ENCODE data around the gene DHFR.

Gene DHFR

GRCh38 chr5:80577707-80578106, 77.1 kb downstream of the DHFR start:
- no peaks in the 10 kb centered on the region for H3K36me3 ChIP-seq (ENCODE audit: insufficient read depth, low read length)
- peak overlapping the region; percentile 17; the same call in 1 of the 2 replicates for H2AFZ ChIP-seq (ENCODE audit: low read depth, low read length)
- ATAC-seq (ENCODE audit: insufficient read depth, low read depth) = no peak
- no peaks in the 10 kb centered on the region for H3K27me3 ChIP-seq (ENCODE audit: insufficient read depth, low read length, poor library complexity)
- H3K27ac ChIP-seq (ENCODE audit: low read length) = no peak overlapping the region
- no peak overlapping the region for H3K4me3 ChIP-seq (ENCODE audit: low read depth in 1 of 2, low read length in 2 of 2)
- H4K20me1 ChIP-seq (ENCODE audit: insufficient read depth, low read length) = no peaks in the 10 kb centered on the region
- H3K9me3 ChIP-seq (ENCODE audit: insufficient read depth, low read length, severe bottlenecking) = no peaks in the 10 kb centered on the region
- H3K4me1 ChIP-seq (ENCODE audit: insufficient read depth, low read length) = no peaks in the 10 kb centered on the region
- TF ChIP-seq CTCF (IDR thresholded peaks at IDR 0.05; ENCODE audit: borderline replicate concordance, extremely low read depth, low read length, poor library complexity, severe bottlenecking) (no peak), EZH2 (IDR thresholded peaks at IDR 0.05; ENCODE audit: borderline replicate concordance, low read depth, low read length, severe bottlenecking) (no peak)
- no peak overlapping the region for H3K4me2 ChIP-seq (ENCODE audit: insufficient read depth, low read length)
- H3K9ac ChIP-seq (ENCODE audit: low read depth, low read length) = no peak overlapping the region
- DNase-seq = no peak
- no peaks in the 10 kb centered on the region for H3K79me2 ChIP-seq (ENCODE audit: insufficient read depth, low read length)

GRCh38 chr5:80576383-80576782, 78.4 kb downstream of the DHFR start:
- Histone ChIP-seq H4K20me1 (ENCODE audit: insufficient read depth, low read length) (no peaks in the 10 kb centered on the region), H3K4me1 (ENCODE audit: insufficient read depth, low read length) (no peaks in the 10 kb centered on the region), H2AFZ (ENCODE audit: low read depth, low read length) (no peak overlapping the region), H3K4me2 (ENCODE audit: insufficient read depth, low read length) (no peak overlapping the region), H3K9ac (ENCODE audit: low read depth, low read length) (no peak overlapping the region), H3K36me3 (ENCODE audit: insufficient read depth, low read length) (no peaks in the 10 kb centered on the region), H3K27me3 (ENCODE audit: insufficient read depth, low read length, poor library complexity) (no peaks in the 10 kb centered on the region), H3K79me2 (ENCODE audit: insufficient read depth, low read length) (no peaks in the 10 kb centered on the region), H3K27ac (ENCODE audit: low read length) (no peak overlapping the region), H3K4me3 (ENCODE audit: low read depth in 1 of 2, low read length in 2 of 2) (no peak overlapping the region), H3K9me3 (ENCODE audit: insufficient read depth, low read length, severe bottlenecking) (no peaks in the 10 kb centered on the region)
- ATAC-seq (ENCODE audit: insufficient read depth, low read depth) (no peak), DNase-seq (no peak)
- no peak for TF ChIP-seq EZH2 (IDR thresholded peaks at IDR 0.05; ENCODE audit: borderline replicate concordance, low read depth, low read length, severe bottlenecking)
